SK-N-SH (cell line): ENCODE results near the gene LAMA4. TPM values are rescaled to one million over a fixed set of nuclear protein-coding genes. Genes with fewer than 3 reads are reported as not detected.

Experiments
- CTCF ChIA-PET: fragments of 300-600, 350-600 bp; formaldehyde crosslinking; extraction: SDS; loops from one replicate; lab custom pipeline; 2021; lab: Yijun Ruan, JAX
- POLR2A ChIA-PET: fragments of 350-600 bp; sonication (Branson Sonifier 250); formaldehyde crosslinking; extraction: SDS; loops from one replicate; lab custom pipeline; 2020; ENCODE audit warnings: antibody characterized with exemption, inconsistent platforms; lab: Yijun Ruan, JAX
- DNase-seq: peaks from one replicate; pipeline ENCODE4 v3.0.0; 2012
- H2AFZ ChIP-seq: fragments of 200-600 bp; sonication (generic); 2 replicates; pipeline ENCODE4 v1.8.1; 2016; ENCODE audit warnings: antibody characterized with exemption, mild to moderate bottlenecking, low read depth
- H3F3A ChIP-seq: fragments of 200-600 bp; sonication (generic); replicated peaks from 2 replicates; pipeline ENCODE3; 2016; ENCODE audit warnings: antibody characterized with exemption, mild to moderate bottlenecking; ENCODE audit not compliant: insufficient read depth
- H3K27ac ChIP-seq, 2 experiments: fragments of 200-500 bp in 1 of 2; fragments of 200-600 bp in 1 of 2; sonication (Bioruptor generic) in 1 of 2; sonication (generic), shearing (Covaris generic) in 1 of 2; 2 replicates each; pipeline versions ENCODE4 v1.5.1 to v1.6.1; 2014 to 2016; ENCODE audit warnings: low read depth in 2 of 2, inconsistent platforms in 1 of 2, low read length in 1 of 2, mild to moderate bottlenecking in 1 of 2, mixed read lengths in 1 of 2
- H3K27me3 ChIP-seq: fragments of 200-600 bp; sonication (generic), shearing (Covaris generic); 2 replicates; pipeline ENCODE4 v1.6.1; 2016; ENCODE audit warnings: mixed run types; ENCODE audit not compliant: insufficient read depth
- H3K36me3 ChIP-seq, 2 experiments: fragments of 200-500 bp in 1 of 2; fragments of 200-600 bp in 1 of 2; sonication (Bioruptor generic) in 1 of 2; sonication (generic) in 1 of 2; replicated peaks in 1 of 2; 2 replicates each; pipeline versions ENCODE3 to v1.5.1; 2014 to 2016; ENCODE audit warnings: low read length in 1 of 2, mild to moderate bottlenecking in 1 of 2; ENCODE audit not compliant: insufficient read depth in 2 of 2, control insufficient read depth in 1 of 2
- H3K4me1 ChIP-seq, 2 experiments: fragments of 200-500 bp in 1 of 2; fragments of 200-600 bp in 1 of 2; sonication (Bioruptor generic) in 1 of 2; sonication (generic), shearing (Covaris generic) in 1 of 2; 2 replicates each; pipeline versions ENCODE4 v1.5.1 to v1.6.1; 2014 to 2016; ENCODE audit warnings: low read depth in 1 of 2, low read length in 1 of 2, mixed run types in 1 of 2; ENCODE audit not compliant: insufficient read depth in 2 of 2, control insufficient read depth in 1 of 2
- H3K4me2 ChIP-seq: fragments of 200-600 bp; sonication (generic), shearing (Covaris generic); 2 replicates; pipeline ENCODE4 v1.6.1; 2017; ENCODE audit warnings: mixed run types
- H3K4me3 ChIP-seq, 2 experiments: fragments of 200-500 bp in 1 of 2; fragments of 200-600 bp in 1 of 2; sonication (Bioruptor generic) in 1 of 2; sonication (generic), shearing (Covaris generic) in 1 of 2; 2 replicates each; pipeline versions ENCODE4 v1.5.1 to v1.8.1; 2014 to 2016; ENCODE audit warnings: low read depth in 2 of 2, inconsistent platforms in 1 of 2, low read length in 1 of 2, mild to moderate bottlenecking in 1 of 2, mixed read lengths in 1 of 2, moderate library complexity in 1 of 2
- H3K79me2 ChIP-seq: fragments of 200-600 bp; sonication (generic); 2 replicates; pipeline ENCODE4 v1.8.1; 2017; ENCODE audit warnings: mild to moderate bottlenecking; ENCODE audit not compliant: insufficient read depth
- H3K9ac ChIP-seq: fragments of 200-600 bp; sonication (generic); 2 replicates; pipeline ENCODE4 v1.6.1; 2017; ENCODE audit warnings: mixed run types
- H3K9me2 ChIP-seq: fragments of 200-600 bp; sonication (generic); 2 replicates; pipeline ENCODE4 v1.6.1; 2017; ENCODE audit warnings: mixed run types
- H3K9me3 ChIP-seq: fragments of 200-600 bp; sonication (generic); 2 replicates; pipeline ENCODE4 v1.6.1; 2017; ENCODE audit warnings: mixed run types, mild to moderate bottlenecking, moderate library complexity
- H4K20me1 ChIP-seq: fragments of 200-600 bp; sonication (generic); 2 replicates; pipeline ENCODE4 v1.6.1; 2017; ENCODE audit warnings: mild to moderate bottlenecking, mixed run types; ENCODE audit not compliant: insufficient read depth
- CHD2 ChIP-seq: fragments of 150-350 bp; IDR thresholded peaks from 2 replicates; pipeline ENCODE4 v1.6.1; 2018; ENCODE audit warnings: low read length; ENCODE audit not compliant: partially characterized antibody
- FOXM1 ChIP-seq: IDR thresholded peaks from 2 replicates; pipeline ENCODE4 v1.4.0; 2012; ENCODE audit warnings: low read depth, mild to moderate bottlenecking
- GATA2 ChIP-seq: sonication (generic); formaldehyde crosslinking; IDR thresholded peaks from 2 replicates; pipeline ENCODE4 v1.5.0; 2020; ENCODE audit warnings: mild to moderate bottlenecking, missing genetic modification reagents
- MEF2A ChIP-seq: IDR thresholded peaks from 2 replicates; pipeline ENCODE4 v1.4.0; 2012; ENCODE audit warnings: low read depth, borderline replicate concordance
- NFIC ChIP-seq: IDR thresholded peaks from 2 replicates; pipeline ENCODE4 v1.4.0; 2012; ENCODE audit warnings: borderline replicate concordance
- POLR2AphosphoS5 ChIP-seq: IDR thresholded peaks from 2 replicates; pipeline ENCODE4 v1.6.1; 2012; ENCODE audit warnings: low read depth, low read length
- TAF1 ChIP-seq: IDR thresholded peaks from 2 replicates; pipeline ENCODE4 v1.6.1; 2012; ENCODE audit warnings: low read depth, mild to moderate bottlenecking, low read length, moderate library complexity, borderline replicate concordance
- TEAD4 ChIP-seq: IDR thresholded peaks from 2 replicates; pipeline ENCODE4 v1.4.0; 2012; ENCODE audit warnings: mild to moderate bottlenecking, borderline replicate concordance; ENCODE audit not compliant: insufficient read depth
- YY1 ChIP-seq: IDR thresholded peaks from 2 replicates; pipeline ENCODE4 v1.4.0; 2012; ENCODE audit warnings: low read depth, mild to moderate bottlenecking
- WGBS: methylation state at CpG from one replicate; pipeline ENCODE4 v1.1.6; 2017; ENCODE audit warnings: low lambda C conversion rate; 5-methylcytosine and 5-hydroxymethylcytosine counted together
- polyA plus RNA-seq, 3 experiments: library from polyadenylated mRNA; depleted of rRNA; stranded (reverse); fragments of >200 nt; gene quantifications; 2 replicates each; pipeline ENCODE4 v1.2.3, GENCODE V29; 2012
- TF ChIP-seq, protein P1 (sequence below): IDR thresholded peaks from 2 replicates; pipeline ENCODE4 v1.4.0; 2012; ENCODE audit warnings: low read depth, borderline replicate concordance
- TF ChIP-seq, protein P2 (sequence below): fragments of 200-600 bp; sonication (generic); IDR thresholded peaks from 2 replicates; pipeline ENCODE4 v1.6.1; 2017; ENCODE audit warnings: antibody characterized with exemption, mild to moderate bottlenecking, moderate library complexity
- TF ChIP-seq, protein P3 (sequence below): IDR thresholded peaks from 2 replicates; pipeline ENCODE4 v1.6.1; 2012; ENCODE audit warnings: mild to moderate bottlenecking, low read depth, low read length, moderate library complexity
- TF ChIP-seq, protein P4 (sequence below): IDR thresholded peaks from 2 replicates; pipeline ENCODE4 v1.4.0; 2012; ENCODE audit warnings: low read depth, borderline replicate concordance

The LAMA4 gene
- polyA plus RNA-seq, 1 of the 3 experiments (the other 2 are of a cell fraction), result 9.4 TPM

DNA sequence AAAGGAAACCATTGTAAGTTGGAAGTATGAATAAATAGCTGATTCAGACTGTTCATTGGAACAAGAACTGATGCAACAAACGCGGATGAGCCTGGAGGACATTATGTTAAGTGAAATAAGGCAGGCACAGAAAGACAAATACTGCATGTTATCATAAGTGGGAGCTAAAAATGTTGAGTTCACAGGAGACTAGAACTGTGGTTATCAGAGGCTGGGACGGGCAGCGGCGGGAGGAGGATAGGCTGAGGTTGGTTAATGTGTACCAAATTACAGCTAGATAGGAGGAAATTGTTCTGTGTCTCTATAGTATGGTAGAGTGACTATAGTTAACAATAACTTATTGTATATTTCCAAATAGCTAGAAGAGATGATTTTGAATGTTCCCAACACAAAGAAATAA, 126.2 kb downstream of the LAMA4 start:
- Histone ChIP-seq H4K20me1 (no peaks in the 10 kb centered on the region), H3K9me2 (no peaks in the 10 kb centered on the region)
- no peak for TF ChIP-seq TAF1
- TF ChIP-seq, protein P1, sequence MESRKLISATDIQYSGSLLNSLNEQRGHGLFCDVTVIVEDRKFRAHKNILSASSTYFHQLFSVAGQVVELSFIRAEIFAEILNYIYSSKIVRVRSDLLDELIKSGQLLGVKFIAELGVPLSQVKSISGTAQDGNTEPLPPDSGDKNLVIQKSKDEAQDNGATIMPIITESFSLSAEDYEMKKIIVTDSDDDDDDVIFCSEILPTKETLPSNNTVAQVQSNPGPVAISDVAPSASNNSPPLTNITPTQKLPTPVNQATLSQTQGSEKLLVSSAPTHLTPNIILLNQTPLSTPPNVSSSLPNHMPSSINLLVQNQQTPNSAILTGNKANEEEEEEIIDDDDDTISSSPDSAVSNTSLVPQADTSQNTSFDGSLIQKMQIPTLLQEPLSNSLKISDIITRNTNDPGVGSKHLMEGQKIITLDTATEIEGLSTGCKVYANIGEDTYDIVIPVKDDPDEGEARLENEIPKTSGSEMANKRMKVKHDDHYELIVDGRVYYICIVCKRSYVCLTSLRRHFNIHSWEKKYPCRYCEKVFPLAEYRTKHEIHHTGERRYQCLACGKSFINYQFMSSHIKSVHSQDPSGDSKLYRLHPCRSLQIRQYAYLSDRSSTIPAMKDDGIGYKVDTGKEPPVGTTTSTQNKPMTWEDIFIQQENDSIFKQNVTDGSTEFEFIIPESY, result no peak
- no peak for TF ChIP-seq TEAD4
- TF ChIP-seq, protein P2, sequence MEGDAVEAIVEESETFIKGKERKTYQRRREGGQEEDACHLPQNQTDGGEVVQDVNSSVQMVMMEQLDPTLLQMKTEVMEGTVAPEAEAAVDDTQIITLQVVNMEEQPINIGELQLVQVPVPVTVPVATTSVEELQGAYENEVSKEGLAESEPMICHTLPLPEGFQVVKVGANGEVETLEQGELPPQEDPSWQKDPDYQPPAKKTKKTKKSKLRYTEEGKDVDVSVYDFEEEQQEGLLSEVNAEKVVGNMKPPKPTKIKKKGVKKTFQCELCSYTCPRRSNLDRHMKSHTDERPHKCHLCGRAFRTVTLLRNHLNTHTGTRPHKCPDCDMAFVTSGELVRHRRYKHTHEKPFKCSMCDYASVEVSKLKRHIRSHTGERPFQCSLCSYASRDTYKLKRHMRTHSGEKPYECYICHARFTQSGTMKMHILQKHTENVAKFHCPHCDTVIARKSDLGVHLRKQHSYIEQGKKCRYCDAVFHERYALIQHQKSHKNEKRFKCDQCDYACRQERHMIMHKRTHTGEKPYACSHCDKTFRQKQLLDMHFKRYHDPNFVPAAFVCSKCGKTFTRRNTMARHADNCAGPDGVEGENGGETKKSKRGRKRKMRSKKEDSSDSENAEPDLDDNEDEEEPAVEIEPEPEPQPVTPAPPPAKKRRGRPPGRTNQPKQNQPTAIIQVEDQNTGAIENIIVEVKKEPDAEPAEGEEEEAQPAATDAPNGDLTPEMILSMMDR, result no peak
- TF ChIP-seq FOXM1, result no peak
- TF ChIP-seq GATA2 (CRISPR knock-in tag), result no peak
- TF ChIP-seq MEF2A, result no peak
- TF ChIP-seq YY1, result no peak
- TF ChIP-seq, protein P3, sequence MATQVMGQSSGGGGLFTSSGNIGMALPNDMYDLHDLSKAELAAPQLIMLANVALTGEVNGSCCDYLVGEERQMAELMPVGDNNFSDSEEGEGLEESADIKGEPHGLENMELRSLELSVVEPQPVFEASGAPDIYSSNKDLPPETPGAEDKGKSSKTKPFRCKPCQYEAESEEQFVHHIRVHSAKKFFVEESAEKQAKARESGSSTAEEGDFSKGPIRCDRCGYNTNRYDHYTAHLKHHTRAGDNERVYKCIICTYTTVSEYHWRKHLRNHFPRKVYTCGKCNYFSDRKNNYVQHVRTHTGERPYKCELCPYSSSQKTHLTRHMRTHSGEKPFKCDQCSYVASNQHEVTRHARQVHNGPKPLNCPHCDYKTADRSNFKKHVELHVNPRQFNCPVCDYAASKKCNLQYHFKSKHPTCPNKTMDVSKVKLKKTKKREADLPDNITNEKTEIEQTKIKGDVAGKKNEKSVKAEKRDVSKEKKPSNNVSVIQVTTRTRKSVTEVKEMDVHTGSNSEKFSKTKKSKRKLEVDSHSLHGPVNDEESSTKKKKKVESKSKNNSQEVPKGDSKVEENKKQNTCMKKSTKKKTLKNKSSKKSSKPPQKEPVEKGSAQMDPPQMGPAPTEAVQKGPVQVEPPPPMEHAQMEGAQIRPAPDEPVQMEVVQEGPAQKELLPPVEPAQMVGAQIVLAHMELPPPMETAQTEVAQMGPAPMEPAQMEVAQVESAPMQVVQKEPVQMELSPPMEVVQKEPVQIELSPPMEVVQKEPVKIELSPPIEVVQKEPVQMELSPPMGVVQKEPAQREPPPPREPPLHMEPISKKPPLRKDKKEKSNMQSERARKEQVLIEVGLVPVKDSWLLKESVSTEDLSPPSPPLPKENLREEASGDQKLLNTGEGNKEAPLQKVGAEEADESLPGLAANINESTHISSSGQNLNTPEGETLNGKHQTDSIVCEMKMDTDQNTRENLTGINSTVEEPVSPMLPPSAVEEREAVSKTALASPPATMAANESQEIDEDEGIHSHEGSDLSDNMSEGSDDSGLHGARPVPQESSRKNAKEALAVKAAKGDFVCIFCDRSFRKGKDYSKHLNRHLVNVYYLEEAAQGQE, result no peak
- TF ChIP-seq NFIC, result no peak
- no peak for TF ChIP-seq POLR2AphosphoS5
- no peak for TF ChIP-seq CHD2
- TF ChIP-seq, protein P4, sequence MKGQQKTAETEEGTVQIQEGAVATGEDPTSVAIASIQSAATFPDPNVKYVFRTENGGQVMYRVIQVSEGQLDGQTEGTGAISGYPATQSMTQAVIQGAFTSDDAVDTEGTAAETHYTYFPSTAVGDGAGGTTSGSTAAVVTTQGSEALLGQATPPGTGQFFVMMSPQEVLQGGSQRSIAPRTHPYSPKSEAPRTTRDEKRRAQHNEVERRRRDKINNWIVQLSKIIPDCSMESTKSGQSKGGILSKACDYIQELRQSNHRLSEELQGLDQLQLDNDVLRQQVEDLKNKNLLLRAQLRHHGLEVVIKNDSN, result no peak
- TF ChIP-seq, all 33 proteins: peak for 0
- ChIA-PET POLR2A (no interaction called here), CTCF (interaction anchor here (1.1 kb wide), 1 partner anchor 11 kb away, joined by 4 read pairs; no protein-coding TSS in a partner anchor)
- peaks cover 0 to 54% of the 10 kb centered on the region in 2 experiments for H3K36me3 ChIP-seq
- no peak overlapping the region for H3K4me2 ChIP-seq
- no peak for DNase-seq
- H3K27me3 ChIP-seq, result no peaks in the 10 kb centered on the region
- H3K9me3 ChIP-seq, result no peaks in the 10 kb centered on the region
- H3K4me1 ChIP-seq, result peaks cover 0 to 8% of the 10 kb centered on the region in 2 experiments; a peak in 2 of 4 replicates
- H3K4me3 ChIP-seq, result no peak overlapping the region
- no peaks in the 10 kb centered on the region for H3K79me2 ChIP-seq
- H3K27ac ChIP-seq, result no peak overlapping the region
- 87% methylated on average over 5 of the region's 5 CpGs for WGBS
- H3F3A ChIP-seq, result no peaks in the 10 kb centered on the region
- no peak overlapping the region for H2AFZ ChIP-seq
- no peak overlapping the region for H3K9ac ChIP-seq
